IPS-NIHi7 (cell line): ENCODE results near the gene SORCS2.

Source experiments
- DNase-seq: peaks from one replicate; pipeline ENCODE4 v3.0.0; 2012; ENCODE audit warnings: mixed read lengths; ENCODE audit errors: extremely low spot score

The SORCS2 gene

DNA sequence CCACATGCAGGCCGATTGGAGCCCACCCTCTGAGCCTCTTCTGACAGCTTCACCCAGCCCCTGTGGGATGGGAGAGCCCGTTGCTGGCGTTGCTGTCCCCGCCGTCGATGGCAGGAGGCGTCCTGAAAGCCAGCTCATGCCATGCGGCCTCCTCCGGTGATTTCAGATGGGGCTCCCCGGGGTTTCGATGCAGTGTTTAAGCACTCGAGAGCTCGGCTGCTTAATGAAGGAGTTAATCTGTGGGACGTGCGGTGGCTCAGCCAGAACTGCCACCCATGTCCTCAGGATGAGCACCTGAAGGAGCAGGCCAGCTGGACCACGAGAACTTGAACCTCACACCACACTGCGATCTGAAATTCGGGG, 95.6 kb downstream of the SORCS2 start:
- no peak for DNase-seq

DNA sequence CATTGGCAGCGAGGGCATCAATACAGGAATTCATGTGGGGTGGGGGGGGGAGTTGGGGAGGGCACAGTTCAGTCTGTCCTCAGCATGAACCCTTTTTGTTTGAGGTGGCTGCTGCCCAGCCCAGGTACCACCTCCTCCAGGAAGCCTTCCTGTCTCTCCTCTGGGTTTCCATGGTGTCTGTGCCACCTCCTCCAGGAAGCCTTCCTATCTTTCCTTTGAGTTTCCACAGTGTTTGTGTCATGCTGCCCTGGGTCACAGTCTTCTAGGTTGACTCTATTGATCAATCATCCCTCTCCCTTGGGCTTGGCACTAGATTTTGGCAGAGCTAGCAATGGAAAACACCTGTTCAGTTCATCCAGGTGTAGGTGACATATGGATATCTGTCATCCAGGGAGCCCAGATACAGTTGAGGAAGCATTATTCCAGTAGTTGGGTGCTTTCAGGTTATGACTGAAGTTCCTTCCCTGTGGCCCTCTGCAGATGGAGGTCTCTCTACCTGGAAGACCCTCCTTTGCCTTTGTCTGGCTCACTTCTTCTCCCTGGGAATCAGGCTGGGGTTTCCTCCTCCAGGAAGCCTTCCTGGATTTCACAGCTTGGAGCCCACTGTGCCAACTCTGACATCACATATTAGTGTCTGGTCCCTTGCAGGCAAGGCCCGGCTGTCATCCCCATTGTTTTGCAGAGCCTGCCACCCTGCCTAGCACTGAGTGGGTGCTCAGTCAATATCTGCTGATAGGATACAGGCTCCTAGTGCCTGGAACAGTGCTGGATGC, 96.6 kb downstream of the SORCS2 start:
- no peak for DNase-seq

GRCh38 chr4:7289589-7289988, 97.3 kb downstream of the SORCS2 start:
- no peak for DNase-seq

DNA sequence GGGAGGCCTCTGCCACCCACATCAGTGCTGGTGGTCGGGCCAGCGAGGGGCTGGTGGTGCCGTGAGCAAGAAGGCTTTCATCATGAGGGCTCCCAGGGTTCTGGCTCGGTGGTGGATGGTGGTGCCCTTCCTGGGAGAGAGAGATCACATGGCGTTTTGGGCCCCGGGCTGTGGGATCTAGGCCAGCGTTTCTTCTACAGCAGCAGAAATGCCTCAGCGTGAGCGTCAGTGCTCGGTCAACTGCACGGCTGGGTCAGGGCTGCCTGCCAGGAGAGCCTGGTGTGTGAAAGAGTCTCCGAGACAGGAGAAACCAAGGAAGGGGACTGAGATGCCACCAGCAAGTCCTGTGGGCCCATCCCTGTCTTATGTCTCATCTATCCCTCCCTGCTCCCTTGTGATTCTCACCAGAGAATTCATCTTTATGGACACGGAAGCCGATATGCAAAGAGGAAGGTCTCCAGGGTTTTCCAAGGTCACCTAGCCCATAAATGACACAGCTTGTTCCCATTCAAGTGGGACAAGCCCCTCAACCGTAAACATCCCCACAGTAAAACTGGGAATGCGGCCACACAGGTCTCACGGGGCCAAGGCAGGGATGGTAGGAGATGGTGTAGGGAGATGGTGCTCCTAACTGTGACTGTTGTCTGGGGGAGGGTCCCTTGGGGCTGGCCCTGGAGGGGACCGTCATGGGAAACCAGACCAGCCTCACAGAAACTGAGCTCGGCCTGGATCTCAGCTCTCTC, 99.2 kb downstream of the SORCS2 start:
- no peak for DNase-seq

- no peak for DNase-seq
Measured at GRCh38 chr4:7293703-7294102, 101.4 kb downstream of the SORCS2 start.

- DNase-seq, result no peak
Measured at GRCh38 chr4:7294176-7294756, 101.9 kb downstream of the SORCS2 start.

- no peak for DNase-seq
Measured at GRCh38 chr4:7295197-7295910, 103.0 kb downstream of the SORCS2 start.

DNA sequence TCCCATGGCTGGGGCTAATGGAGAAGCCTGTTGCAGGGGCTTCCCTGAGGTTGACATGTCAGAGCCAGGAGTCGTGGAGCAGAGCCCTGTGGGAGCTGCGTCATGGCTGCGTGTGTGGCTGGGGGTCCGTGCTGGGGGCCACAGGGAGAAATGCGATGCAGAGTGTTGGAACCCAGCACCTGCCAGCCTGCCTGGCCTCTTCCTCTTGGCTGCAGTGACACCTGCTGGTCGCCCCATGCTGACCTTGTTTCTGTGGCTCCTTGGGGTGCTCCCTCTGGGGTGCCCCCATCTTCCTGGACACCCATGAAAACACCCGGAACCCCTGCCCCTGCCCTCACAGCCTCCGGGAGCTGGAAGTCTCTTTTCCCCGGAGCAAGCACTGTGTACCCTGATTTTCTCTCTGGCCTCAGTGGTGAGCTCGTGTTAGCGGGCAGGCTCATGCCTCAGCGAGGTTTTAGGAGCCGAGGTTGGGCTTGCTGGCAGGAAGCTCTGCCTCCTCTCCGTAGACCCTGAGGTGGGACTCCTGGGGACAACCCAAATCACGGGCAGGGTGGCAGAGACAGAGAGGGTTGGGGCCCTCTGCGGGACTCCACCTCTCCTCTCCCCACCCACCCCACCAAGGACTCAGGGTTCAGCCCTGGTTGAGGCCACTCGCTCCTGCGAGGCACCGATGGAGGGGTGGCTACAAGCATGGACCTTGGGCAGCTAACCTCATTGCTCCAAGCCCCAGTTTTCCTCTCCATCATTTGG, 103.7 kb downstream of the SORCS2 start:
- DNase-seq, result peak; percentile 60

DNA sequence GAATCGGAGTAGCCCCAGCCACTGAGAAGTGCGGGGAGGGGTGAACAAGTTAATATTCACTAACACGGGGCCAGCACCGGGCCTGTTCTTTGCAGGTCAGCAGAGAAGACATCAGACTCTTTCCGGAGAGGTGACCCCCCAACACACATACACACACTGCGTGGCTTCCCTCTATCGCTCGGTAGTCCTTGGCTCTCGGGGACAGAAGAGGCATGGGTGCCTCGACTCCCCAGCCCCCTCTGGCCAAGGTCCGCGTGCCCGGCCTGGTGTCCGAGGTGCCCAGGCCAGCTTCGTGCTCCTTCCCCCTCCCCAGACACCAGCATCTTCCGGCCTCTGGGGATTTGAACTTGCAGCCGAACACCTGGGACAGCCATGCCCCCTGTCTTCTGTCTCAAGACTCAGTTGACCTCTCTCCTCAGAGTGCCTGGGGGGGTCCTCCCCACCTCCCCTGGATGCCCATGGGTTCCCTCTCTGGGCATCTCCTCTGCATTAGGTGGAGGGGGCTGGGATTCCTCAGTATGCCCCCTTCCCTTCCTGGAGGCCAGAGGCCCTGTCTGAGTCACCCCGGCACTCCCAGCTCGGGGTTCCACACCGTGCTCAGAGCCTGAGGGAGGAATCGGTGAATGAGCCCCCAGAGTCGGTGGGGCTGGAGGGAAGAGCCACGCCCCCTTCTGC, 104.5 kb downstream of the SORCS2 start:
- no peak for DNase-seq

GRCh38 chr4:7297374-7297773, 105.0 kb downstream of the SORCS2 start:
- DNase-seq, result no peak

DNA sequence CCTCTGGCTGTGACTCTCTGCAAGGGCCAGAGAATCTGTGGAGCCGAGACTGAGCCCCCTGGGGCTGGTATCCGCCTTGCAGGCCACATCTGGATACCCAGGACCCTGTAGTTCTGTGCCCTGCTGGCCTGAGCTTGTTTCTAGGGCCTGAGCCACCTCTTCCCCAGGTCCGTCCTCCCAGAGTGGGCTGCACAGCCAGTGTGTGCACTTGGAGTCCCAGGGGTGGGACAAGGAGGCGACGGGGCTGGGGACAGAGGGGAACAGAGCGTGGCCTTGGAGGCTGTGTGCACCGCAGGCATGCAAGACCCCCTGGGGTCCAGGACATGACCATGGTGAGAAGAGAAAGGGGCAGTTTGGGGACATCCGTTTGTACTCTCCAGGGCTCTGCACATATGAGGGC, 105.5 kb downstream of the SORCS2 start:
- no peak for DNase-seq

- no peak for DNase-seq
Measured at GRCh38 chr4:7298619-7299009, 106.3 kb downstream of the SORCS2 start.

DNA sequence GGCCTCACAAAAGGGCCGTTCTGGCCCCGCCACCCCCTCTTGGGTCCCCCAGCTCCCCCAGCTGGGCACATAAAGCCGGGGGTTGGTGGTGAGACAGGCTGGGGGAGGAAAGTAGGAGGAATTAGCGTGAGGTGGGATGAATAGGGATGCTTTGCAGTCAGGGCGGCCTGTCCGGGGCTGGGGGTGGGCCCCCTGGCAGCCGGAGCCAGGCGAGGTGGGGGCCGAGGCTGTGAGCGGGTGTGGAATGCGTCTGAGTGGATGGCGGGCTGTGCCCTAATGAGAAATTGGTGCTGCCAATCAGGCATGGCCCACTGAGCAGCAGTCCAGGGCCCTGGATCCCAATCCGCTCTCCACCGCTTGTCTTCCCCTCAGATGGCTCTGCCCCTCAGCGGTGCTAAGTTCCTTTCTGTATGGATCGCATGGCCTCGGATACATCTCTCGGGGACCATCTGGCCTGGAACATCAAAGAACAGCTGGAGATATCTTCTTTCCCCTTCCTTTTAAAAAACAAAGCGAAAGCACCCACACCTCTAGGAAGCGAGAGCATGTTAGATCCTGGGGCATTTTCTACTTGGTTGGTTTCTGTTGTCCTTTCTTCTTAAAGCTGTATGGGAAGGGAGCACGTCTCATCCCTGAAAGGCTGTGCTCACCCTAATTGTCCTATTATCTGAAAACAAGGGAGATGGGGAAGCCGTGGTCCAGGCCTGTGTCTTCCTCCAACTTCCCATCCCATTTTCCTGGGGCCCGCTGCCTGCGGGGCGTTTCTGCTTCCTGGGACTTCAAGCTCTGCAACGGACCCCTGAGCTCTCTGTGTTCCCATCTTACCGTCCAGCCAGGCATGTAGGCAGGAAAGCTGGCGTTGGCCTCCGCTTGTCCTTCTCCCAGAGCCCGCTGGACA, 106.9 kb downstream of the SORCS2 start:
- DNase-seq, result no peak

- no peak for DNase-seq
Measured at GRCh38 chr4:7299908-7300710, 107.8 kb downstream of the SORCS2 start.

GRCh38 chr4:7300711-7301095, 108.4 kb downstream of the SORCS2 start:
- DNase-seq, result no peak

DNA sequence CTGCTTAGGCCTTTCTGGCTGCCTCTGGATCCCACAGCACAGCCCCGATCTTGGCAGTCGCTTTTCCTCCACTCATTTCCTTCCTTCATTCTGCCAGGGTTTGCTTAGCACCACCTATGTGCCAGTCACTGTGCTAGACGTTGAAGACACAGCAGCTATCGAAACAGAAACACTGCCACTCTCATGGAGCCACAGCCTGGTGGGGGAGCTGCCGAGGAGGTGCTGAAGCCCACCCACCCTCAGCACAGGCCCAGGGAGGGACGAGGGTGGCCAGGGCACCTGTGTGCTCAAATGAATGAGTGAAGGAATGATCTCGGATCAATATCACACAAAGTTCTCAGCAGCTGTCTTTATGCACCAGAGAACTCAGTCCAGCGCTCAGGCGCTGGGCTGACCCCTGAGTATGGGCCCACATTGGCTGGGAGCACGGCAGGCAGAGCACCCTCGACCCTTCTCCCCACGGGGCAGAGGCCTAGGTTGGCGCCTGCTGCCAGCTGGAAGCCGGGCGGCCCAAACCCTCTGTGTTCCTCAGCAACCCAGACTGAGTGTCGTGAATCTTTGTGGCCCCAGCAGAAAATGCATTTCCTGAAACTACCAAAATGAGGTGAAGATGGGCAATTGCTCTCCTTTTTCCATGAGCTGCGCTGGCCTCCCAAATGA, 108.9 kb downstream of the SORCS2 start:
- no peak for DNase-seq

GRCh38 chr4:7301846-7302630, 109.7 kb downstream of the SORCS2 start:
- no peak for DNase-seq
